ENCODE results near the gene LSR.

- TF ChIP-seq EP300 (IDR thresholded peaks at IDR 0.05) (no peak), CTCF (IDR thresholded peaks at IDR 0.05) (no peak)
These were observed 23.9 kb upstream of the LSR start for GRCh38 chr19:35224681-35225571.

Measured in suprapubic skin (tissue), 3 donors.